Effector CD8-positive, alpha-beta T cell (primary cell): ENCODE measurements around the gene IL1A.

Source experiments
- DNase-seq: peaks from one replicate; lab custom pipeline; 2025; lab: John Stamatoyannopoulos, UW

Gene IL1A

GRCh38 chr2:112762276-112762675 is 22.0 kb downstream of the IL1A start:
- DNase-seq, result no peak

- no peak for DNase-seq
Measured at GRCh38 chr2:112760149-112760548, 24.1 kb downstream of the IL1A start.

GRCh38 chr2:112758711-112759110 is 25.6 kb downstream of the IL1A start:
- DNase-seq, result no peak

GRCh38 chr2:112757265-112757664 is 27.0 kb downstream of the IL1A start:
- DNase-seq, result no peak

- DNase-seq, result no peak
Measured at GRCh38 chr2:112756207-112756606, 28.1 kb downstream of the IL1A start.

- no peak for DNase-seq
Measured at GRCh38 chr2:112755444-112755843, 28.8 kb downstream of the IL1A start.

- no peak for DNase-seq
Measured at GRCh38 chr2:112754564-112754963, 29.7 kb downstream of the IL1A start.

- no peak for DNase-seq
Measured at GRCh38 chr2:112752667-112753066, 31.6 kb downstream of the IL1A start.

GRCh38 chr2:112751451-112752197 is 32.7 kb downstream of the IL1A start:
- no peak for DNase-seq

GRCh38 chr2:112750560-112750843 is 33.8 kb downstream of the IL1A start:
- no peak for DNase-seq

GRCh38 chr2:112749755-112750559 is 34.3 kb downstream of the IL1A start:
- DNase-seq, result peak; percentile 55

GRCh38 chr2:112740527-112740926 is 43.8 kb downstream of the IL1A start:
- no peak for DNase-seq

- DNase-seq, result no peak
Measured at GRCh38 chr2:112737542-112738232, 46.6 kb downstream of the IL1A start.

- DNase-seq, result no peak
Measured at GRCh38 chr2:112733871-112734270, 50.4 kb downstream of the IL1A start.

- no peak for DNase-seq
Measured at GRCh38 chr2:112733456-112733855, 50.8 kb downstream of the IL1A start.

GRCh38 chr2:112731479-112731878 is 52.8 kb downstream of the IL1A start:
- DNase-seq, result no peak

GRCh38 chr2:112730791-112731190 is 53.5 kb downstream of the IL1A start:
- DNase-seq, result no peak

GRCh38 chr2:112730216-112730615 is 54.1 kb downstream of the IL1A start:
- DNase-seq, result no peak

- DNase-seq, result no peak
Measured at GRCh38 chr2:112728378-112729175, 55.7 kb downstream of the IL1A start.

- no peak for DNase-seq
Measured at GRCh38 chr2:112728029-112728362, 56.3 kb downstream of the IL1A start.

GRCh38 chr2:112727276-112728028 is 56.8 kb downstream of the IL1A start:
- DNase-seq, result no peak
